Stimulated activated CD8-positive, alpha-beta memory T cell treated with anti-CD3 and anti-CD28 coated beads, Interleukin-12 subunit alpha, Interleukin-12 subunit beta, amount 100 ng/mL, for 1 hour (primary cell): ENCODE measurements around the gene LSM3.
"Not testable (repeated sequence)": the region's sequence is repeated elsewhere in the genome, so short reads cannot be mapped to it uniquely, and the experiment has no call there.

ENCODE experiments used
- DNase-seq: peaks from one replicate; pipeline ENCODE4 v3.0.0-alpha.2; 2020; ENCODE audit warnings: low read depth

LSM3 gene

GRCh38 chr3:14222457-14222856 is 43.8 kb downstream of the LSM3 start:
- DNase-seq, result no peak

GRCh38 chr3:14222900-14223594 is 44.4 kb downstream of the LSM3 start:
- DNase-seq, result no peak

GRCh38 chr3:14223595-14223994 is 45.0 kb downstream of the LSM3 start:
- DNase-seq, result no peak

- no peak for DNase-seq
Measured at GRCh38 chr3:14224895-14225294, 46.3 kb downstream of the LSM3 start.

- no peak for DNase-seq
Measured at GRCh38 chr3:14225421-14225820, 46.8 kb downstream of the LSM3 start.

GRCh38 chr3:14226351-14226750 is 47.7 kb downstream of the LSM3 start:
- DNase-seq, result not testable (repeated sequence)

GRCh38 chr3:14227856-14228255 is 49.2 kb downstream of the LSM3 start:
- DNase-seq, result no peak

- DNase-seq, result no peak
Measured at GRCh38 chr3:14228681-14229470, 50.3 kb downstream of the LSM3 start.

GRCh38 chr3:14229695-14230094 is 51.1 kb downstream of the LSM3 start:
- DNase-seq, result not testable (repeated sequence)

GRCh38 chr3:14230729-14231128 is 52.1 kb downstream of the LSM3 start:
- no peak for DNase-seq

- no peak for DNase-seq
Measured at GRCh38 chr3:14231145-14231990, 52.8 kb downstream of the LSM3 start.

GRCh38 chr3:14231998-14232501 is 53.4 kb downstream of the LSM3 start:
- DNase-seq, result no peak

- no peak for DNase-seq
Measured at GRCh38 chr3:14234251-14235002, 55.8 kb downstream of the LSM3 start.

- DNase-seq, result no peak
Measured at GRCh38 chr3:14235003-14235911, 56.6 kb downstream of the LSM3 start.

- no peak for DNase-seq
Measured at GRCh38 chr3:14235912-14236295, 57.3 kb downstream of the LSM3 start.

- no peak for DNase-seq
Measured at GRCh38 chr3:14236902-14237301, 58.3 kb downstream of the LSM3 start.

- DNase-seq, result no peak
Measured at GRCh38 chr3:14237457-14237856, 58.8 kb downstream of the LSM3 start.

GRCh38 chr3:14238356-14238755 is 59.7 kb downstream of the LSM3 start:
- no peak for DNase-seq

GRCh38 chr3:14238930-14239329 is 60.3 kb downstream of the LSM3 start:
- DNase-seq, result no peak

- DNase-seq, result no peak
Measured at GRCh38 chr3:14239940-14240339, 61.3 kb downstream of the LSM3 start.

- DNase-seq, result no peak
Measured at GRCh38 chr3:14240366-14240765, 61.7 kb downstream of the LSM3 start.
